ENCODE results near the gene IL18RAP. TPM values are rescaled to one million over a fixed set of nuclear protein-coding genes. Genes with fewer than 3 reads are reported as not detected.
A peak's percentile ranks its signal among the peaks of the same experiment; 100 is the strongest.

Gene IL18RAP
- total RNA-seq, 6 donors from 2014 or later: 8.0 to 16.3 (median 10.9) TPM

DNA sequence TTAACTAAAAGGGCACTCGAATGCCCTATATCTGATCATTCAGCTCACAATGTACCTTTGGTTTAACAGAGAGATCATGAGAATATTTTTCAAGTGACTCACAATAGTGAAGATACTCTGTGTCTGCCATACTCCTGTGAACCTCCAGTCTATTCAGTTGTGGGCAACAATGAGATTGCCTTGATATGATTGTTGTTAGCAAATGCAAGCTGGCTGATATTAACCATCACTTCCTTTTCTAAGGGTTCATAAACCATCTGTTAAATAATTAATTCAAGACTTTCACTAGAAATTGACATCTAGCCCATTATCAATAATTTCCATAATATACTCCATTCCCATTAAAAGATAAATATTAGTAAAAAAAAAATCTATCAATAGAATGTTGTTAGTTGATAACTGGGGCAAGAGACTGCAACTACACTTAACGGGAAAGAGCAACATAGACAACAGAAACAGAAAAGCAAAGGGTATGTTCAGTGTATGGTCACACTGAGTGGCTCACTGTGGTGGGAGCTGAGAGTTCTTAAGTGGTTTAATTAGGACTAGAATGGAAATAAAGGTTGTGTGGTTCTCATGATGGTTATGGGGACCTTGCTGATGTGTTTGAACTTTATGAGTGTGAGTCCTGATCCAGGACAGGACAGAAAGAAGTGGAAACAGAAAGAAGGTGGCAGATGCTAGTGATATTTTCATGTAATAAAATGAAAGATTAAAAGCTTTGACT, 11.9 kb downstream of the IL18RAP start:
- TF ChIP-seq, protein P1, sequence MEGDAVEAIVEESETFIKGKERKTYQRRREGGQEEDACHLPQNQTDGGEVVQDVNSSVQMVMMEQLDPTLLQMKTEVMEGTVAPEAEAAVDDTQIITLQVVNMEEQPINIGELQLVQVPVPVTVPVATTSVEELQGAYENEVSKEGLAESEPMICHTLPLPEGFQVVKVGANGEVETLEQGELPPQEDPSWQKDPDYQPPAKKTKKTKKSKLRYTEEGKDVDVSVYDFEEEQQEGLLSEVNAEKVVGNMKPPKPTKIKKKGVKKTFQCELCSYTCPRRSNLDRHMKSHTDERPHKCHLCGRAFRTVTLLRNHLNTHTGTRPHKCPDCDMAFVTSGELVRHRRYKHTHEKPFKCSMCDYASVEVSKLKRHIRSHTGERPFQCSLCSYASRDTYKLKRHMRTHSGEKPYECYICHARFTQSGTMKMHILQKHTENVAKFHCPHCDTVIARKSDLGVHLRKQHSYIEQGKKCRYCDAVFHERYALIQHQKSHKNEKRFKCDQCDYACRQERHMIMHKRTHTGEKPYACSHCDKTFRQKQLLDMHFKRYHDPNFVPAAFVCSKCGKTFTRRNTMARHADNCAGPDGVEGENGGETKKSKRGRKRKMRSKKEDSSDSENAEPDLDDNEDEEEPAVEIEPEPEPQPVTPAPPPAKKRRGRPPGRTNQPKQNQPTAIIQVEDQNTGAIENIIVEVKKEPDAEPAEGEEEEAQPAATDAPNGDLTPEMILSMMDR (IDR thresholded peaks at IDR 0.05): no peak
- TF ChIP-seq EP300 (IDR thresholded peaks at IDR 0.05) (no peak), POLR2A (IDR thresholded peaks at IDR 0.05) (no peak), POLR2AphosphoS5 (IDR thresholded peaks at IDR 0.05) (no peak)
- ATAC-seq (ENCODE audit: low FRiP score in 2 of 2): no peak
- Histone ChIP-seq H3K27ac (no peak overlapping the region), H3K4me3 (no peak overlapping the region), H3K36me3 (no peaks in the 10 kb centered on the region), H3K9me3 (no peaks in the 10 kb centered on the region), H3K4me1 (peaks cover 0 to 12% (median 7%) of the 10 kb centered on the region in 4 donors), H3K27me3 (no peaks in the 10 kb centered on the region)
- WGBS, 2 donors: 90 to 95% methylated on average over 2 of the region's 2 CpGs
- DNase-seq: no peak

DNA sequence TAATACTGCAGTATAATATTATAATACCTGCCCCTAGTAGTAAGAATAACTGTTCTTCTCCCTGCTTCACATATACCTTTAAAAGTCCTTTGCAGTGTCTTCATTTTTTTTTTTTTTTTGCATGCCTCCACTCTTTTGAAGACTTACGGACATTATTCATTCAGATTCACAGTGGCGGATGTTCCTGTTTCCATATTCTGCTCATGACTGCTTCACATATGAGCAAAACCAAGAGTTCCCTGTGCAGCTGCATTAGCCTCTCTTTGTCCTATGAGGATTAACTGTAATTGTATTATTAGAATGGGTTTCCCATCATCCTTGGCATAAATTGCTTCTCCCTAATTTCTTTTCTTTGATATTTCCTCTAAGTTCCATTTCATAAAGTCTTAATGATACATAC, 12.8 kb downstream of the IL18RAP start:
- WGBS, 2 donors: 74 to 87% methylated on average over 2 of the region's 2 CpGs

DNA sequence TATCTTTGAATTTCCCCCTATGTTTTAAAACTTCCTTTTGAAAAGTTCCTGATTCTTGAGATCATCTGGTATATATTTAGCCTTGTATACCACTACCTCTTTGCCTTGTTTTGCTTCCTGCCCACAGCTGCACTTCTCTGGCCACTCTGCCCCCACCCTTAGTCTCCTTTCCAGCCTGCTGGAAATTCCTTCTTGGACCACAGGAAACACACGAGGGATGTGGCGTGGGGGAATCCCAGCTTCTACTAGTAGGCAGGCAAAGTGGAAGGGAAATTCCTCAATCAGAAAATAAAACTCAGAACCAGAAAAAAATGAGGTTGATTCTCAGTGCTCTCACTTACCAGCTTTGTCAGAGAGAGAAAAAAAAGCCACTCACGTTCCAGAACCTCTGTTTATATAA, 13.4 kb downstream of the IL18RAP start:
- peak overlapping the region in 1 of 4 donors; percentile 64 for H3K27ac ChIP-seq
- no peak overlapping the region for H3K4me3 ChIP-seq
- peaks cover 0 to 12% (median 7%) of the 10 kb centered on the region in 4 donors for H3K4me1 ChIP-seq
- TF ChIP-seq EP300 (IDR thresholded peaks at IDR 0.05) (no peak), POLR2AphosphoS5 (IDR thresholded peaks at IDR 0.05) (no peak), POLR2A (IDR thresholded peaks at IDR 0.05) (no peak)
- TF ChIP-seq, protein P1 (IDR thresholded peaks at IDR 0.05): no peak
- DNase-seq (no peak), ATAC-seq (ENCODE audit: low FRiP score in 2 of 2) (no peak)
- H3K36me3 ChIP-seq: no peaks in the 10 kb centered on the region
- no peaks in the 10 kb centered on the region for H3K9me3 ChIP-seq
- 16 to 22% methylated on average over 3 of the region's 3 CpGs for WGBS, 2 donors
- H3K27me3 ChIP-seq: no peaks in the 10 kb centered on the region

More for the DNA sequence above, 12.8 kb downstream of the IL18RAP start:
- no peaks in the 10 kb centered on the region for H3K27me3 ChIP-seq
- peak overlapping the region in 1 of 4 donors; percentile 64 for H3K27ac ChIP-seq
- H3K4me1 ChIP-seq: peaks cover 0 to 12% (median 7%) of the 10 kb centered on the region in 4 donors
- no peaks in the 10 kb centered on the region for H3K36me3 ChIP-seq
- TF ChIP-seq POLR2A (IDR thresholded peaks at IDR 0.05): no peak
- no peak for TF ChIP-seq POLR2AphosphoS5 (IDR thresholded peaks at IDR 0.05)
- TF ChIP-seq EP300 (IDR thresholded peaks at IDR 0.05): no peak
- TF ChIP-seq, protein P1 (IDR thresholded peaks at IDR 0.05): no peak
- no peak overlapping the region for H3K4me3 ChIP-seq
- no peaks in the 10 kb centered on the region for H3K9me3 ChIP-seq
- ATAC-seq (ENCODE audit: low FRiP score in 2 of 2) (no peak), DNase-seq (no peak)

DNA sequence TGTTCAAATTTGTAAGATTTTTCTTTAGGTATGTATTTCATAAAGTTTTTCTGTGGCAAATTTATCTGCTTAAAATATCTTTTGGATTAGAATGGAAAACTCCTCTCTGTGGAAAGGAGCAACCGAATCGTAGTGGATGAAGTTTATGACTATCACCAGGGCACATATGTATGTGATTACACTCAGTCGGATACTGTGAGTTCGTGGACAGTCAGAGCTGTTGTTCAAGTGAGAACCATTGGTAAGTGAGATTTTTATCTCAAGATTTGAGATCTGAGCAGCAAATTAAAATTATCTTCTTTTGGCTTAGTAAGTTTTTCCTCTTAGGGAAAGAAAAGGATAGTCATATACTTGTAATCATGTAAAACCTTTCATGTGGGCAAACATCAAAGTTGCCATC, 14.2 kb downstream of the IL18RAP start:
- Histone ChIP-seq H3K4me3 (no peak overlapping the region), H3K36me3 (no peaks in the 10 kb centered on the region)
- ATAC-seq (ENCODE audit: low FRiP score in 2 of 2): no peak

More for the DNA sequence above, 14.2 kb downstream of the IL18RAP start:
- Histone ChIP-seq H3K9me3 (no peaks in the 10 kb centered on the region), H3K27me3 (no peaks in the 10 kb centered on the region), H3K27ac (peak overlapping the region in 1 of 4 donors; percentile 64), H3K4me1 (peaks cover 0 to 12% (median 7%) of the 10 kb centered on the region in 4 donors)
- 88 to 92% methylated on average over 4 of the region's 4 CpGs for WGBS, 2 donors
- TF ChIP-seq, protein P1 (IDR thresholded peaks at IDR 0.05): no peak
- TF ChIP-seq EP300 (IDR thresholded peaks at IDR 0.05): no peak
- no peak for TF ChIP-seq POLR2A (IDR thresholded peaks at IDR 0.05)
- TF ChIP-seq POLR2AphosphoS5 (IDR thresholded peaks at IDR 0.05): no peak
- DNase-seq: no peak

All from upper lobe of left lung (tissue), 6 donors.